ENCODE results near the gene ZNF791. TPM values are rescaled to one million over a fixed set of nuclear protein-coding genes. Genes with fewer than 3 reads are reported as not detected.
A peak's percentile ranks its signal among the peaks of the same experiment; 100 is the strongest.

ZNF791 gene
- total RNA-seq, 1 experiment from 2014 or later = 23.9 TPM

GRCh38 chr19:12647490-12648071, 36.9 kb downstream of the ZNF791 start:
- peak; percentile 95 for DNase-seq (ENCODE audit: low spot score)
- TF ChIP-seq ZNF121 (CRISPR knock-in tag; IDR thresholded peaks at IDR 0.05) (peak; percentile 93), ETV6 (CRISPR knock-in tag; IDR thresholded peaks at IDR 0.05) (no peak), E2F5 (CRISPR knock-in tag; IDR thresholded peaks at IDR 0.05) (no peak)
- Mint-ChIP-seq H3K27me3 (ENCODE audit: low read depth) (peaks cover 11% of the 10 kb centered on the region), H3K9me3 (no peaks in the 10 kb centered on the region), H3K4me3 (peak overlapping the region; percentile 76), H3K36me3 (peaks cover 6% of the 10 kb centered on the region), H3K4me1 (peaks cover 11% of the 10 kb centered on the region), H3K27ac (peak overlapping the region; percentile 95)
- peak; percentile 92 for ATAC-seq
- POLR2A ChIA-PET = interaction anchor here (0.6 to 1.2 kb wide), 5 partner anchors 17 to 1668 kb away, joined by 3 to 7 read pairs (median 6); partner anchors contain the start of genes MAN2B1, WDR83, ZNF490 and ZNF791
- CTCF ChIA-PET = interaction anchor here (0.6 to 3.3 kb wide), 16 partner anchors 8 to 403 kb away, joined by 3 to 23 read pairs (median 6); partner anchors contain the start of genes DHPS, MAN2B1, WDR83 and ZNF490

- DNase-seq (ENCODE audit: low spot score) (peak; percentile 75), ATAC-seq (peak; percentile 29)
- Mint-ChIP-seq H3K27ac (peak overlapping the region; percentile 64), H3K9me3 (no peaks in the 10 kb centered on the region), H3K4me3 (peak overlapping the region; percentile 76), H3K36me3 (peaks cover 6% of the 10 kb centered on the region), H3K4me1 (peaks cover 11% of the 10 kb centered on the region), H3K27me3 (ENCODE audit: low read depth) (peaks cover 11% of the 10 kb centered on the region)
- CTCF ChIA-PET = interaction anchor here (1.0 to 3.3 kb wide), 15 partner anchors 9 to 404 kb away, joined by 3 to 23 read pairs (median 6); partner anchors contain the start of genes DHPS, MAN2B1, WDR83 and ZNF490
- POLR2A ChIA-PET = interaction anchor here (1.1 to 1.2 kb wide), 2 partner anchors 18 to 37 kb away, joined by 3 to 6 read pairs; partner anchors contain the start of genes MAN2B1, WDR83, ZNF490 and ZNF791
- TF ChIP-seq ETV6 (CRISPR knock-in tag; IDR thresholded peaks at IDR 0.05) (no peak), ATF2 (CRISPR knock-in tag; IDR thresholded peaks at IDR 0.05; ENCODE audit: borderline replicate concordance, low read depth) (no peak), PREB (CRISPR knock-in tag; IDR thresholded peaks at IDR 0.05; ENCODE audit: borderline replicate concordance) (no peak), STAT6 (CRISPR knock-in tag; conservative IDR thresholded peaks at IDR 0.05; ENCODE audit: low read depth) (no peak), PRRX2 (CRISPR knock-in tag; IDR thresholded peaks at IDR 0.05) (no peak), NR1H2 (CRISPR knock-in tag; IDR thresholded peaks at IDR 0.05) (no peak), GABPB1 (CRISPR knock-in tag; IDR thresholded peaks at IDR 0.05) (no peak), ZBTB43 (CRISPR knock-in tag; IDR thresholded peaks at IDR 0.05) (no peak), ZNF232 (CRISPR knock-in tag; IDR thresholded peaks at IDR 0.05) (no peak), ZNF423 (CRISPR knock-in tag; IDR thresholded peaks at IDR 0.05) (peak; percentile 48; the same call in 1 of the 2 replicates), FOXP1 (CRISPR knock-in tag; IDR thresholded peaks at IDR 0.05; ENCODE audit: borderline replicate concordance) (peak; percentile 33; the same call in 1 of the 2 replicates), MAX (CRISPR knock-in tag; IDR thresholded peaks at IDR 0.05) (no peak), HMGXB4 (CRISPR knock-in tag; IDR thresholded peaks at IDR 0.05) (peak; percentile 74), ATF6 (CRISPR knock-in tag; IDR thresholded peaks at IDR 0.05) (no peak), ZNF317 (CRISPR knock-in tag; IDR thresholded peaks at IDR 0.05; ENCODE audit: borderline replicate concordance, low read depth) (no peak), RELA (CRISPR knock-in tag; IDR thresholded peaks at IDR 0.05; ENCODE audit: borderline replicate concordance) (0 out of 2 replicates have a peak, but pooled peaks have one; percentile 34), SP1 (CRISPR knock-in tag; conservative IDR thresholded peaks at IDR 0.05) (0 out of 2 replicates have a peak, but pooled peaks have one; percentile 22), MLX (CRISPR knock-in tag; IDR thresholded peaks at IDR 0.05) (no peak)
Measured at GRCh38 chr19:12648088-12648487, 37.4 kb downstream of the ZNF791 start.

All from WTC11 (cell line).